Astrocyte of the spinal cord (primary cell): ENCODE results near the gene SPINK6.

ENCODE experiments used
- DNase-seq: peaks from one replicate; pipeline ENCODE4 v3.0.0; 2011; ENCODE audit warnings: low read depth, low spot score
- H3K4me3 ChIP-seq: 2 replicates; pipeline ENCODE4 v1.5.1; 2011; ENCODE audit warnings: low read depth, mild to moderate bottlenecking, low read length, moderate library complexity
- CTCF ChIP-seq: IDR thresholded peaks from 2 replicates; pipeline ENCODE4 v1.5.1; 2012; ENCODE audit warnings: low read depth, mild to moderate bottlenecking, low read length, inconsistent platforms
- in situ Hi-C: cut with HindIII; loops from 2 replicates; pipeline ENCODE4 v1.10.0; 2017; ENCODE audit warnings: low sequenced_read_pairs

Gene SPINK6

DNA sequence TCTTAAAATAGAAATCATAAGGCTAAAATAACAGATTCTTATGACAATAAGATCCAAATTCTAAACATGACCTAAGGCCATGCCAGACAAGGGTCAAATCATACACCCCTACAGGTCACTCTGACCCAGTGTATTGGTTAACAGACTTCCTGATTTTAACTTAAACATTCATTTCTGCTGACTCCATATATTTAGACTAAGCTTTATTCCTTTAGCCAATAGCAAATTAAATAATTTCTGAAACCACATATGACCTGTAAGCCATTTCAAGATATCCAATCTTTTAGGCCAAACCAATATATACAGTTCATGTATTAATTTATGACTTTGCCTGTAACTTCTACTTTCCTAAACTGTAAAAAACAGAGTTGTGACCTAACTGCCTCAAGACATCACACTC is 58.4 kb downstream of the SPINK6 start:
- H3K4me3 ChIP-seq: no peak overlapping the region
- in situ Hi-C loops: no loop called here
- DNase-seq: no peak
- no peak for TF ChIP-seq CTCF
